GM23248 (cell line): ENCODE data around the gene AKAP3. TPM values are rescaled to one million over a fixed set of nuclear protein-coding genes. Genes with fewer than 3 reads are reported as not detected.
A peak's percentile ranks its signal among the peaks of the same experiment; 100 is the strongest.

Experiments
- DNase-seq: peaks from one replicate; pipeline ENCODE4 v3.0.0-alpha.2; 2015
- H2AFZ ChIP-seq: fragments of 200-600 bp; sonication (generic); 2 replicates; pipeline ENCODE4 v1.6.1; 2016; ENCODE audit warnings: antibody characterized with exemption
- H3F3A ChIP-seq: fragments of 200-600 bp; sonication (generic); 2 replicates; pipeline ENCODE4 v1.6.1; 2016; ENCODE audit warnings: mild to moderate bottlenecking, antibody characterized with exemption, mixed run types; ENCODE audit not compliant: insufficient read depth
- H3K27ac ChIP-seq: fragments of 200-600 bp; sonication (generic); 2 replicates; pipeline ENCODE4 v1.5.1; 2016; ENCODE audit warnings: mild to moderate bottlenecking
- H3K27me3 ChIP-seq: fragments of 200-600 bp; sonication (generic); replicated peaks from 2 replicates; pipeline ENCODE4 v1.6.1; 2016; ENCODE audit warnings: mild to moderate bottlenecking; ENCODE audit not compliant: insufficient read depth
- H3K36me3 ChIP-seq: fragments of 200-600 bp; sonication (generic); 2 replicates; pipeline ENCODE4 v1.6.1; 2016; ENCODE audit warnings: low read depth, mild to moderate bottlenecking
- H3K4me1 ChIP-seq: fragments of 200-600 bp; sonication (generic); 2 replicates; pipeline ENCODE4 v1.6.1; 2016; ENCODE audit warnings: mild to moderate bottlenecking; ENCODE audit not compliant: insufficient read depth
- H3K4me2 ChIP-seq: fragments of 200-600 bp; sonication (generic); one replicate; pipeline ENCODE4 v1.6.1; 2016; ENCODE audit warnings: mild to moderate bottlenecking; ENCODE audit not compliant: unreplicated experiment
- H3K4me3 ChIP-seq: fragments of 200-600 bp; sonication (generic); 2 replicates; pipeline ENCODE4 v1.5.1; 2016; ENCODE audit warnings: mild to moderate bottlenecking
- H3K79me2 ChIP-seq: fragments of 200-600 bp; sonication (generic); 2 replicates; pipeline ENCODE4 v1.6.1; 2016; ENCODE audit warnings: mild to moderate bottlenecking; ENCODE audit not compliant: insufficient read depth
- H3K9ac ChIP-seq: fragments of 200-600 bp; sonication (generic); 2 replicates; pipeline ENCODE4 v1.6.1; 2016; ENCODE audit warnings: mild to moderate bottlenecking
- H3K9me2 ChIP-seq: fragments of 200-600 bp; sonication (generic); 2 replicates; pipeline ENCODE4 v1.6.1; 2016; ENCODE audit warnings: mixed run types, mild to moderate bottlenecking, moderate library complexity; ENCODE audit not compliant: insufficient read depth
- H3K9me3 ChIP-seq: fragments of 200-600 bp; sonication (generic); one replicate; pipeline ENCODE4 v1.6.1; 2017; ENCODE audit warnings: low read depth
- H4K20me1 ChIP-seq: fragments of 200-600 bp; sonication (generic); 2 replicates; pipeline ENCODE4 v1.6.0; 2016; ENCODE audit not compliant: insufficient read depth
- EZH2 ChIP-seq: fragments of 200-600 bp; sonication (generic); IDR thresholded peaks from 2 replicates; pipeline ENCODE4 v1.6.1; 2018; ENCODE audit warnings: antibody characterized with exemption, mild to moderate bottlenecking; ENCODE audit not compliant: insufficient read depth, poor library complexity, severe bottlenecking
- EZH2phosphoT487 ChIP-seq: fragments of 200-600 bp; sonication (generic); IDR thresholded peaks from 2 replicates; pipeline ENCODE4 v1.6.1; 2018; ENCODE audit warnings: antibody characterized with exemption, moderate library complexity, mild to moderate bottlenecking, low read depth; ENCODE audit not compliant: insufficient read depth
- WGBS, 2 experiments: methylation state at CpG; one replicate each; pipeline ENCODE4 v1.1.6; 2015 to 2017; ENCODE audit warnings: low lambda C conversion rate in 2 of 2, low coverage in 1 of 2; ENCODE audit errors: missing lambda C conversion rate in 2 of 2; 5-methylcytosine and 5-hydroxymethylcytosine counted together
- in situ Hi-C: fragments of 300-500 bp; cut with MboI; formaldehyde crosslinking; loops from 2 replicates; pipeline ENCODE4 v1.15.0; 2020
- polyA plus RNA-seq: library from polyadenylated mRNA; unstranded; fragments of >200 nt; fragmentation: Nextera tagmentation; extraction: Ambion mirVana; gene quantifications from 2 replicates; pipeline ENCODE4 v1.2.1, GENCODE V29; 2016
- total RNA-seq: library from RNA; depleted of rRNA; stranded (reverse); fragments of >200 nt; shearing (Covaris generic); gene quantifications from 2 replicates; pipeline ENCODE4 v1.2.3, GENCODE V29; 2014; rRNA removed

Gene AKAP3
- total RNA-seq (0.22 and 0.89 TPM in 2 replicates), polyA plus RNA-seq (0.30 and 0.36 TPM in 2 replicates)

GRCh38 chr12:4648501-4649357 lies at the start of gene AKAP3, which contains the start of gene NDUFA9:
Gene AKAP3 (minus strand): TSS chr12:4649051. CDS start chr12:4638196, 10,855 bp downstream.
Gene NDUFA9 (plus strand): TSS chr12:4649114. CDS start chr12:4649127, 13 bp downstream.
- H3K27ac ChIP-seq: peak within 1 kb of the TSS; percentile 67
- in situ Hi-C loops: no loop called here
- peak within 1 kb of the TSS; percentile 95 for H3K4me3 ChIP-seq
- H3K27me3 ChIP-seq: no peaks in the 10 kb centered on the region
- 1 to 3% methylated on average over 37 to 39 of the region's 39 CpGs for WGBS, 2 experiments
- H3K4me1 ChIP-seq: peaks cover 8% of the 10 kb centered on the region
- no peaks in the 10 kb centered on the region for H3K9me3 ChIP-seq
- peak within 1 kb of the TSS; percentile 100 for H2AFZ ChIP-seq
- no peaks in the 10 kb centered on the region for H3K36me3 ChIP-seq
- peaks cover 48% of the 10 kb centered on the region for H3K79me2 ChIP-seq
- H4K20me1 ChIP-seq: no peaks in the 10 kb centered on the region
- peak within 1 kb of the TSS; percentile 94 for H3K9ac ChIP-seq
- H3K9me2 ChIP-seq: no peaks in the 10 kb centered on the region
- no peaks in the 10 kb centered on the region for H3F3A ChIP-seq
- TF ChIP-seq EZH2 (no peak), EZH2phosphoT487 (no peak)
- peak; percentile 92 for DNase-seq
- H3K4me2 ChIP-seq: peak within 1 kb of the TSS; percentile 99

- no peak overlapping the region for H3K4me2 ChIP-seq
- no peaks in the 10 kb centered on the region for H3K79me2 ChIP-seq
- DNase-seq: no peak
- H3F3A ChIP-seq: no peaks in the 10 kb centered on the region
- 97 to 98% methylated on average over 5 of the region's 5 CpGs for WGBS, 2 experiments
- in situ Hi-C loops: no loop called here
- no peaks in the 10 kb centered on the region for H3K9me2 ChIP-seq
- no peaks in the 10 kb centered on the region for H4K20me1 ChIP-seq
- H2AFZ ChIP-seq: no peak overlapping the region
- no peaks in the 10 kb centered on the region for H3K4me1 ChIP-seq
- no peak overlapping the region for H3K27ac ChIP-seq
- H3K36me3 ChIP-seq: peaks cover 5% of the 10 kb centered on the region; the same call in 1 of the 2 replicates
- no peak overlapping the region for H3K9ac ChIP-seq
- H3K27me3 ChIP-seq: no peaks in the 10 kb centered on the region
- H3K9me3 ChIP-seq: no peaks in the 10 kb centered on the region
- no peak overlapping the region for H3K4me3 ChIP-seq
- no peak for TF ChIP-seq EZH2
Measured at GRCh38 chr12:4690760-4691159, 41.9 kb upstream of the AKAP3 start.

GRCh38 chr12:4685317-4685716 lies 36.5 kb upstream of the AKAP3 start:
- Histone ChIP-seq H3K9me3 (no peaks in the 10 kb centered on the region), H3K4me3 (no peak overlapping the region), H3K27me3 (no peaks in the 10 kb centered on the region), H3K79me2 (no peaks in the 10 kb centered on the region), H3K27ac (no peak overlapping the region), H3K36me3 (peaks cover 15% of the 10 kb centered on the region; the same call in 1 of the 2 replicates), H2AFZ (no peak overlapping the region), H4K20me1 (no peaks in the 10 kb centered on the region), H3K9me2 (no peaks in the 10 kb centered on the region), H3K4me2 (no peak overlapping the region), H3K4me1 (no peaks in the 10 kb centered on the region), H3F3A (no peaks in the 10 kb centered on the region), H3K9ac (no peak overlapping the region)
- 89 to 90% methylated on average over 8 of the region's 8 CpGs for WGBS, 2 experiments
- in situ Hi-C loops: no loop called here
- no peak for DNase-seq
- TF ChIP-seq EZH2 (no peak), EZH2phosphoT487 (no peak)

GRCh38 chr12:4681732-4682131 lies 32.9 kb upstream of the AKAP3 start:
- H3K4me3 ChIP-seq: no peak overlapping the region
- H3K9me3 ChIP-seq: no peaks in the 10 kb centered on the region
- DNase-seq: no peak
- no peaks in the 10 kb centered on the region for H3K9me2 ChIP-seq
- H3K4me2 ChIP-seq: no peak overlapping the region
- peaks cover 10% of the 10 kb centered on the region; the same call in 1 of the 2 replicates for H3K36me3 ChIP-seq
- no peak overlapping the region for H3K9ac ChIP-seq
- no peak overlapping the region for H2AFZ ChIP-seq
- H3K79me2 ChIP-seq: no peaks in the 10 kb centered on the region
- WGBS, 2 experiments: 97% methylated on average over 3 of the region's 3 CpGs
- TF ChIP-seq EZH2phosphoT487 (no peak), EZH2 (no peak)
- H3K27me3 ChIP-seq: no peaks in the 10 kb centered on the region
- in situ Hi-C loops: no loop called here
- H3K4me1 ChIP-seq: no peaks in the 10 kb centered on the region
- no peaks in the 10 kb centered on the region for H4K20me1 ChIP-seq
- H3K27ac ChIP-seq: no peak overlapping the region
- H3F3A ChIP-seq: no peaks in the 10 kb centered on the region
